ENCODE data around the gene PPY.
A peak's percentile ranks its signal among the peaks of the same experiment; 100 is the strongest.
"Not testable (repeated sequence)": the region's sequence is repeated elsewhere in the genome, so short reads cannot be mapped to it uniquely, and the experiment has no call there.

PPY gene

GRCh38 chr17:43962479-43962878 is 20.2 kb upstream of the PPY start:
- no peak for DNase-seq

GRCh38 chr17:43961954-43962353 is 19.7 kb upstream of the PPY start:
- DNase-seq, result no peak

GRCh38 chr17:43961292-43961691 is 19.0 kb upstream of the PPY start:
- DNase-seq, result not testable (repeated sequence)

GRCh38 chr17:43958748-43959352 is 16.6 kb upstream of the PPY start:
- DNase-seq, result no peak

GRCh38 chr17:43956222-43956621 is 13.9 kb upstream of the PPY start:
- DNase-seq, result no peak

- no peak for DNase-seq
Measured at GRCh38 chr17:43953746-43954145, 11.5 kb upstream of the PPY start, which contains the start of gene PYY. Gene PYY, minus strand, starts transcription at chr17:43953940. Its CDS starts 457 bp downstream, at chr17:43953483.

- DNase-seq, result no peak
Measured at GRCh38 chr17:43952724-43953666, 10.7 kb upstream of the PPY start.

GRCh38 chr17:43952351-43952723 is 10.1 kb upstream of the PPY start:
- no peak for DNase-seq

- DNase-seq, result no peak
Measured at GRCh38 chr17:43951750-43952149, 9.5 kb upstream of the PPY start.

- no peak for DNase-seq
Measured at GRCh38 chr17:43950554-43950953, 8.3 kb upstream of the PPY start.

GRCh38 chr17:43949781-43950180 is 7.5 kb upstream of the PPY start:
- no peak for DNase-seq

- DNase-seq, result no peak
Measured at GRCh38 chr17:43946781-43947180, 4.5 kb upstream of the PPY start.

GRCh38 chr17:43945074-43945829 is 3.0 kb upstream of the PPY start:
- no peak for DNase-seq

GRCh38 chr17:43940630-43941029 is 1.6 kb downstream of the PPY start:
- DNase-seq, result peak; percentile 26

GRCh38 chr17:43939886-43940285 is 2.4 kb downstream of the PPY start:
- no peak for DNase-seq

- DNase-seq, result not testable (repeated sequence)
Measured at GRCh38 chr17:43939452-43939851, 2.8 kb downstream of the PPY start.

GRCh38 chr17:43938838-43939182 is 3.5 kb downstream of the PPY start:
- no peak for DNase-seq

GRCh38 chr17:43936434-43936833 is 5.8 kb downstream of the PPY start:
- DNase-seq, result no peak

GRCh38 chr17:43935926-43936261 is 6.4 kb downstream of the PPY start:
- DNase-seq, result no peak

- no peak for DNase-seq
Measured at GRCh38 chr17:43935204-43935925, 6.9 kb downstream of the PPY start.

GRCh38 chr17:43932923-43933322 is 9.4 kb downstream of the PPY start:
- no peak for DNase-seq

- no peak for DNase-seq
Measured at GRCh38 chr17:43932357-43932756, 9.9 kb downstream of the PPY start.

- DNase-seq, result no peak
Measured at GRCh38 chr17:43931062-43931571, 11.2 kb downstream of the PPY start.
